GM12874 (cell line): Measurements from ENCODE around the gene OR51M1.

Experiments used
- CTCF ChIP-seq: IDR thresholded peaks from 2 replicates; pipeline ENCODE4 v1.5.1; 2011; ENCODE audit warnings: low read depth, mild to moderate bottlenecking, control low read depth, low read length, moderate library complexity; ENCODE audit not compliant: insufficient read depth

OR51M1 gene

GRCh38 chr11:5368502-5369043, 15.0 kb upstream of the OR51M1 start:
- TF ChIP-seq CTCF: no peak

GRCh38 chr11:5369789-5370188, 13.8 kb upstream of the OR51M1 start:
- peak; percentile 43; the same call in 1 of the 2 replicates for TF ChIP-seq CTCF

GRCh38 chr11:5380740-5381342, 2.8 kb upstream of the OR51M1 start:
- TF ChIP-seq CTCF: peak; percentile 85

GRCh38 chr11:5384335-5384734, 723 bp downstream of the OR51M1 start:
- no peak for TF ChIP-seq CTCF

- TF ChIP-seq CTCF: no peak
These were observed 6.6 kb downstream of the OR51M1 start for GRCh38 chr11:5390210-5390609.

- no peak for TF ChIP-seq CTCF
These were observed 10.5 kb downstream of the OR51M1 start for GRCh38 chr11:5394091-5394490.

- TF ChIP-seq CTCF: no peak
These were observed 15.3 kb downstream of the OR51M1 start for GRCh38 chr11:5398936-5399335.
